Testis (tissue), 3 donors: ENCODE data around the gene SGCG. TPM values are rescaled to one million over a fixed set of nuclear protein-coding genes. Genes with fewer than 3 reads are reported as not detected.

Source experiments
- DNase-seq: peaks from one replicate; pipeline ENCODE4 v3.0.0-alpha.2; 2019
- H3K27ac ChIP-seq, 2 donors: fragments of 200-600 bp; sonication (generic); one replicate each; pipeline ENCODE4 v1.5.1; 2019
- H3K27me3 ChIP-seq: fragments of 200-600 bp; sonication (generic); one replicate; pipeline ENCODE4 v1.5.1; 2019
- H3K36me3 ChIP-seq: fragments of 200-600 bp; sonication (generic); one replicate; pipeline ENCODE4 v1.5.1; 2017; ENCODE audit warnings: low read depth; ENCODE audit errors: missing control alignments
- H3K4me1 ChIP-seq: fragments of 200-600 bp; sonication (generic); one replicate; pipeline ENCODE4 v1.5.1; 2019
- H3K4me3 ChIP-seq, 2 donors: fragments of 200-600 bp; sonication (generic); one replicate each; pipeline ENCODE4 v1.5.1; 2017 to 2019
- H3K9me3 ChIP-seq: fragments of 200-600 bp; sonication (generic); one replicate; pipeline ENCODE4 v1.5.1; 2017
- POLR2A ChIP-seq: fragments of 450-650 bp; IDR thresholded peaks from one replicate; pipeline ENCODE4 v1.6.1; 2017; ENCODE audit warnings: antibody characterized with exemption, mild to moderate bottlenecking, moderate library complexity
- WGBS, 2 donors: methylation state at CpG; one replicate each; pipeline ENCODE4 v1.1.5; 2018; 5-methylcytosine and 5-hydroxymethylcytosine counted together
- intact Hi-C: fragments of 100-400 bp; cut with DNase I; formaldehyde crosslinking; loops from one replicate; pipeline ENCODE4 v1.15.1; 2023; ENCODE audit warnings: low total_unique reads
- polyA plus RNA-seq: library from polyadenylated mRNA; stranded (reverse); fragments of 350-450 nt; fragmentation: Illumina TruSeq; extraction: RNeasy Lipid Tissue Mini Kit (QIAGEN cat#74804); gene quantifications from one replicate; pipeline ENCODE4 v1.2.3, GENCODE V29; 2014; ENCODE audit warnings: low read depth, low replicate concordance; ENCODE audit not compliant: insufficient read depth
- total RNA-seq, 2 donors: library from RNA; depleted of rRNA; stranded (reverse); fragments of >200 nt; gene quantifications; one replicate each; pipeline ENCODE4 v1.2.3, GENCODE V29; 2016
- TF ChIP-seq, protein P1 (sequence below), 3 experiments: fragments of 450-650 bp in 2 of 3; fragments of 200-600 bp in 1 of 3; sonication (generic) in 1 of 3; IDR thresholded peaks; one replicate each; pipeline ENCODE4 v1.5.1; 2016 to 2019; ENCODE audit warnings: antibody characterized with exemption in 3 of 3, mild to moderate bottlenecking in 2 of 3, moderate library complexity in 1 of 3

Gene SGCG
- total and polyA plus RNA-seq, 3 donors from 2014 or later, result 1.5 to 2.9 (median 2.2) TPM

DNA sequence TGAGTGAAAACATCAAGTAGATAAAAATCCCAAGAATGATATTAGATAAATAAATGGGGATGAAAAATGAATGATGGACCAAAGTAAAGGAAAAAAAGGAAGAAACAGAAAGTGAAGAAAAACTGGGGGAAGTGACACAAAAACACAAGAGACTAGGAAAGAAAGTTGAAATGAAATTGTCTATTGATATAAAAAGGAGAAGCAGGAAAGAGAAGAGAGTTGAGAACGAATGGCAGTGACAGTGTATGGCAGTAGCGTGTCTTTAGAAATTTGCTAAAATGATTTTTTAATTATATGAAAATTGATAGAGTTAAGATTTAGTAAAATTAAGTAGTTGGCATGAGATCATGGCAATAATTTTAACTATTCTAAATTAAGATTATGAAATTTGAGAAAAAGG, 36.3 kb upstream of the SGCG start:
- Histone ChIP-seq H3K9me3 (no peaks in the 10 kb centered on the region), H3K36me3 (no peaks in the 10 kb centered on the region), H3K4me1 (no peaks in the 10 kb centered on the region), H3K4me3 (no peak overlapping the region), H3K27me3 (no peaks in the 10 kb centered on the region), H3K27ac (no peak overlapping the region)
- no peak for DNase-seq
- intact Hi-C loops, result no loop called here
- TF ChIP-seq, protein P1, sequence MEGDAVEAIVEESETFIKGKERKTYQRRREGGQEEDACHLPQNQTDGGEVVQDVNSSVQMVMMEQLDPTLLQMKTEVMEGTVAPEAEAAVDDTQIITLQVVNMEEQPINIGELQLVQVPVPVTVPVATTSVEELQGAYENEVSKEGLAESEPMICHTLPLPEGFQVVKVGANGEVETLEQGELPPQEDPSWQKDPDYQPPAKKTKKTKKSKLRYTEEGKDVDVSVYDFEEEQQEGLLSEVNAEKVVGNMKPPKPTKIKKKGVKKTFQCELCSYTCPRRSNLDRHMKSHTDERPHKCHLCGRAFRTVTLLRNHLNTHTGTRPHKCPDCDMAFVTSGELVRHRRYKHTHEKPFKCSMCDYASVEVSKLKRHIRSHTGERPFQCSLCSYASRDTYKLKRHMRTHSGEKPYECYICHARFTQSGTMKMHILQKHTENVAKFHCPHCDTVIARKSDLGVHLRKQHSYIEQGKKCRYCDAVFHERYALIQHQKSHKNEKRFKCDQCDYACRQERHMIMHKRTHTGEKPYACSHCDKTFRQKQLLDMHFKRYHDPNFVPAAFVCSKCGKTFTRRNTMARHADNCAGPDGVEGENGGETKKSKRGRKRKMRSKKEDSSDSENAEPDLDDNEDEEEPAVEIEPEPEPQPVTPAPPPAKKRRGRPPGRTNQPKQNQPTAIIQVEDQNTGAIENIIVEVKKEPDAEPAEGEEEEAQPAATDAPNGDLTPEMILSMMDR (IDR thresholded peaks at IDR 0.05), result no peak
- WGBS, 2 donors, result 83 to 87% methylated on average over 2 of the region's 2 CpGs

DNA sequence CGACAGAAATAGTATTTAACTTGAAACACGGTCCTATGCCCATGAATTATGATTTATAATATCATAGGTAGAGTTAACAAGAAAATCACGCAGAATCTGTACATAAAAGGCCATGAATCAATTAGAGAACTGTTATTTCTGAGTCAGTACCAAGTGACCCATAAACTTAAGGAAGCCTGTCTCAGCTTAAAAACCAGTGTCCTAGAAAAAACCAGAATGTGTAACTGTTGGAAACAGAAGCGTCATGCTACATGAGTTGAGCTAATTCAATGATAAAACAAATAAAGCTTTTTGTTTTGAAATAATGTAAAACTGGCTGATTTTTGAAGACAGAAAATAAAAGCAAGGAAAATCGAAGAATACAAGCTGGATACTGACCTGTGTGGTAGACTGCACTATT, 34.8 kb upstream of the SGCG start:
- no peak for TF ChIP-seq POLR2A
- TF ChIP-seq, protein P1 (IDR thresholded peaks at IDR 0.05), result no peak
- no peaks in the 10 kb centered on the region for H3K36me3 ChIP-seq
- H3K4me1 ChIP-seq, result no peaks in the 10 kb centered on the region
- WGBS, 2 donors, result 74 to 78% methylated on average over 5 of the region's 5 CpGs
- H3K4me3 ChIP-seq, result no peak overlapping the region
- no peaks in the 10 kb centered on the region for H3K27me3 ChIP-seq
- no peak for DNase-seq
- intact Hi-C loops, result no loop called here
- H3K27ac ChIP-seq, result no peak overlapping the region
- H3K9me3 ChIP-seq, result no peaks in the 10 kb centered on the region

DNA sequence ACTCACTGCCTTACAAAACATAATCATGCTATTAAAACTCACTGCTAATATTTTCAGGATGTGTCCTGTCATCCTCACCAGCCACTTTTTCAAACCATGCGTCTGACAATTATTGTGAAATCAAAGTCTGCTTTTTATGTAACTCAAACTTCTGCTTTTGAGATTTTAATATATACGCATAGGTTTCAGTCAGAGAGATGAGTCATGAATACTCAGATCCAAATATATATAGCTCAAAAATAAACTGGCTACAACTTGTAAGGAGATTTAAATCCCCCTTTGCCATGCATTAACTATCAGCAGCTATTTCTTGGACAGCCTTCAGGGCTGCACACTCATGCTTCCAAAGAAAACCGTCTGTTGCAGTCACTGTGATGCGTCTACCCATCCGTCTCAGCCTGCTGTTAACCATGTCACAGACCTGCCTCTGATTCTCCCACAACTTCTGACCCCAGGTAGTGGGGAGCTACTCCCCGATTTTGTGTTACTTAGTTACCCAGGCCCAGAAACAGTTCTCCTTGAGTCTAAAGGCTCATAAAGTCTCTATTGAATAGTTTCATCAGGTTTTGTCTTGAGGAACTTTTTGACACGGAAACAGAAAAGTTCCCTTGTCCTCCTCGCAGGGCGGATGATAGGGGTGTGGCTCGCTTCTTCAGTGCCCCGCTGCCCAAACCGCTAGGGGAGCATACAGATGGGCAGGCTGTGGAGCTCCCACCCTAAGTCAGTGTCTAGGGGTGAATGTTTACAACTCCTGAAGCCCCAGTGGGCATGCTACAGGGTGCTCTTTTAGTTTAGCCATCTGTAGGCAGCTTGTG, 33.8 kb upstream of the SGCG start:
- peak overlapping the region in 1 of 2 donors; percentile 8 for H3K4me3 ChIP-seq
- TF ChIP-seq, protein P1 (IDR thresholded peaks at IDR 0.05), result no peak
- no peak for TF ChIP-seq POLR2A
- no peak overlapping the region for H3K27ac ChIP-seq
- no peaks in the 10 kb centered on the region for H3K9me3 ChIP-seq
- no peaks in the 10 kb centered on the region for H3K36me3 ChIP-seq
- no peak for DNase-seq
- WGBS, 2 donors, result 35 to 64% methylated on average over 8 to 12 of the region's 12 CpGs
- intact Hi-C loops, result no loop called here
- H3K27me3 ChIP-seq, result no peaks in the 10 kb centered on the region
- H3K4me1 ChIP-seq, result no peaks in the 10 kb centered on the region

DNA sequence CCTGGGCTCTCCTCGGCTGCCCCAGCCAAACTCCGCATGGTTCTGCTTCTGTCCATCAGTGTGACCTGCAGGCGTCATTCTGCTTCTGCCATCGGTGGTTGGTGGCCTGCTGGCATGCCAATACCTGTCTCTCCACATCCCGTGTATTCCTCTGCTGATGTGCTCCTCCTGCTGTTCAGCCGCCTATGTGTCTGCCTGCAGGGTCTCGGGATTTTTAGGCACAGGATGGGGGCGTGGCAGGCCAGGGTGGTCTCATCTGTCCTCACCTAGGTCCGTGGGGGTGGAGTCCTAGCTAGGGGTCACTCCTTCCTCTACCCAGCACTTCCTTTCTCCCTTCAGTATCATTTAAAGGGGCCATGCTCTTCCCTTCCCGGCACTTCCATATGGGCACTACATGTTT, 33.0 kb upstream of the SGCG start:
- 37 to 62% methylated on average over 6 to 10 of the region's 10 CpGs for WGBS, 2 donors
- peak; percentile 35 for DNase-seq
- H3K36me3 ChIP-seq, result no peaks in the 10 kb centered on the region
- H3K9me3 ChIP-seq, result no peaks in the 10 kb centered on the region
- no peak for TF ChIP-seq POLR2A
- TF ChIP-seq, protein P1 (IDR thresholded peaks at IDR 0.05), result no peak
- no peaks in the 10 kb centered on the region for H3K27me3 ChIP-seq
- no peak overlapping the region for H3K27ac ChIP-seq
- peak overlapping the region in 1 of 2 donors; percentile 8 for H3K4me3 ChIP-seq
- no peaks in the 10 kb centered on the region for H3K4me1 ChIP-seq
- intact Hi-C loops, result no loop called here

DNA sequence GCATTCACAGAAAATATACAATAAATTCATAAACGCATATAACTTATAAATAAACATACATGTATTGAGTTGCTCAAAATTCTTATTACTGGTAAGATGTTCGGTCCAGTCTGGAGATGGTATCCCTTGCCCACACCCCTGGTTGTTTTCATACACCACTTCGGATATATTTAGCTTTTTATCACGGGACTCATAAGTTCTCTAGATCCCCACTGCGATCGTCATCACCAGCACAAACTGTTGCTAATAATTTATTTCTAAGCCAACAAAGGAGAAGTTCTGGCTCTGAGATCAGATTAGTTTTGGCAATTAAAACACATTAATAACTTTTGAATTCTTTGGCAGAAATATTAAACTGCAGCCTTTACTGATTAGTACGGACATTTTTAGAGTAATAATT, 23.0 kb upstream of the SGCG start:
- no peak overlapping the region for H3K27ac ChIP-seq
- WGBS, 2 donors, result 35 to 45% methylated on average over 7 of the region's 7 CpGs
- intact Hi-C loops, result no loop called here
- H3K9me3 ChIP-seq, result no peaks in the 10 kb centered on the region
- TF ChIP-seq POLR2A, result no peak
- TF ChIP-seq, protein P1 (IDR thresholded peaks at IDR 0.05), result no peak
- no peaks in the 10 kb centered on the region for H3K4me1 ChIP-seq
- no peaks in the 10 kb centered on the region for H3K36me3 ChIP-seq
- DNase-seq, result no peak
- H3K27me3 ChIP-seq, result no peaks in the 10 kb centered on the region
- H3K4me3 ChIP-seq, result no peak overlapping the region
